GM23248 (cell line): ENCODE data around the gene CD96.

Experiments used
- EZH2 ChIP-seq: fragments of 200-600 bp; sonication (generic); IDR thresholded peaks from 2 replicates; pipeline ENCODE4 v1.6.1; 2018; ENCODE audit warnings: antibody characterized with exemption, mild to moderate bottlenecking; ENCODE audit not compliant: insufficient read depth, poor library complexity, severe bottlenecking
- EZH2phosphoT487 ChIP-seq: fragments of 200-600 bp; sonication (generic); IDR thresholded peaks from 2 replicates; pipeline ENCODE4 v1.6.1; 2018; ENCODE audit warnings: antibody characterized with exemption, moderate library complexity, mild to moderate bottlenecking, low read depth; ENCODE audit not compliant: insufficient read depth

DNA sequence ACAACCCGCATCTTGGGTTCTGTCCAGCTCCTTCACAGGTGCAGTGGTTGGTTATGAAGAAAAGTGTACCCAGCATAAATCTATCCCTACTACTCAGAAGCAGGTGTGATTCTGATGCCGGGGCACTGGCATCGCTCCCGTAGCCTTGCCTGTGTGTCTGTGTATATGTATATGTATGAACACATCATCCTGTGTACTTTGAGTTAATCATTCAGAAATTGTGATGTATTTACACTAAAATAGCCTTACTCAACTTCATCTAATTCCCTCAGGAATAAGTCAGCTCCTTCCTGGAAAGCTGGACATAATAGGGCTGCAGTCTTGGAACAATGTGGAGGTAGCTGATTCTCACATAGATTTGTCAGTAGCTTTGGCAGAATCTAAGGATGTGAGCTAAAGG lies 59.8 kb downstream of the CD96 start:
- no peak for TF ChIP-seq EZH2
- TF ChIP-seq EZH2phosphoT487: no peak
